ENCODE measurements around the gene STRADB. TPM values are rescaled to one million over a fixed set of nuclear protein-coding genes. Genes with fewer than 3 reads are reported as not detected.

The STRADB gene
- total RNA-seq, 1 donor from 2014 or later: 9.6 TPM

DNA sequence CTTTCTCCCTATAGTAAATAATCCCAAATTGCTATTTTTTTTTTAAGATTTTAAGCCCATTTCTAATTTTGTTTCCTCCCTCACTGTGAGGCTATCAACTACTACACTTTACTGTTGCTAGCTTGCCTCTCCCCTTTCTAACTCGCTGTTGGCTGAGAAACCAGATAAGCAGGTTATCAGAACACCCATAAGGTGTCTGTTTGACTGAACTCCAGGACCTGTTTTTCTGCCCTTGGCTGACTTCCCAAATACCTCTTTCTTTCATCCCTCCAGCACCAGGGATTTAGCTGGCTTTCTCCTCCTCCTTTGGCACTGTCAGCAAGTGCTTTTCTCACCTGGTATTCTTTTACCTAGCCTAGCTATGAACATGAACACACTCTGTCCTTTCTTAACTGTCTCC is 11.4 kb upstream of the STRADB start:
- DNase-seq (ENCODE audit: extremely low spot score in 2 of 2): no peak

GRCh38 chr2:201441409-201441808 is 10.1 kb upstream of the STRADB start:
- DNase-seq (ENCODE audit: extremely low spot score in 2 of 2): no peak
- peaks cover 16% of the 10 kb centered on the region for H3K4me1 ChIP-seq
- no peak overlapping the region for H3K4me3 ChIP-seq
- H3K9me3 ChIP-seq: no peaks in the 10 kb centered on the region
- intact Hi-C loops (cut with DNase I): no loop called here
- TF ChIP-seq, protein P1, sequence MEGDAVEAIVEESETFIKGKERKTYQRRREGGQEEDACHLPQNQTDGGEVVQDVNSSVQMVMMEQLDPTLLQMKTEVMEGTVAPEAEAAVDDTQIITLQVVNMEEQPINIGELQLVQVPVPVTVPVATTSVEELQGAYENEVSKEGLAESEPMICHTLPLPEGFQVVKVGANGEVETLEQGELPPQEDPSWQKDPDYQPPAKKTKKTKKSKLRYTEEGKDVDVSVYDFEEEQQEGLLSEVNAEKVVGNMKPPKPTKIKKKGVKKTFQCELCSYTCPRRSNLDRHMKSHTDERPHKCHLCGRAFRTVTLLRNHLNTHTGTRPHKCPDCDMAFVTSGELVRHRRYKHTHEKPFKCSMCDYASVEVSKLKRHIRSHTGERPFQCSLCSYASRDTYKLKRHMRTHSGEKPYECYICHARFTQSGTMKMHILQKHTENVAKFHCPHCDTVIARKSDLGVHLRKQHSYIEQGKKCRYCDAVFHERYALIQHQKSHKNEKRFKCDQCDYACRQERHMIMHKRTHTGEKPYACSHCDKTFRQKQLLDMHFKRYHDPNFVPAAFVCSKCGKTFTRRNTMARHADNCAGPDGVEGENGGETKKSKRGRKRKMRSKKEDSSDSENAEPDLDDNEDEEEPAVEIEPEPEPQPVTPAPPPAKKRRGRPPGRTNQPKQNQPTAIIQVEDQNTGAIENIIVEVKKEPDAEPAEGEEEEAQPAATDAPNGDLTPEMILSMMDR (IDR thresholded peaks at IDR 0.05): no peak
- TF ChIP-seq POLR2AphosphoS5 (IDR thresholded peaks at IDR 0.05; ENCODE audit: insufficient read depth in 1 of 2, low read depth in 1 of 2) (no peak), POLR2A (IDR thresholded peaks at IDR 0.05) (no peak)
- H3K36me3 ChIP-seq: no peaks in the 10 kb centered on the region
- H3K27ac ChIP-seq: no peak overlapping the region
- H3K27me3 ChIP-seq: no peaks in the 10 kb centered on the region

More for the DNA sequence above, 11.4 kb upstream of the STRADB start:
- Histone ChIP-seq H3K27me3 (no peaks in the 10 kb centered on the region), H3K4me1 (peaks cover 16% of the 10 kb centered on the region), H3K36me3 (no peaks in the 10 kb centered on the region), H3K9me3 (no peaks in the 10 kb centered on the region), H3K27ac (no peak overlapping the region), H3K4me3 (no peak overlapping the region)
- intact Hi-C loops (cut with DNase I): no loop called here
- TF ChIP-seq, protein P1 (IDR thresholded peaks at IDR 0.05): no peak
- TF ChIP-seq POLR2A (IDR thresholded peaks at IDR 0.05) (no peak), POLR2AphosphoS5 (IDR thresholded peaks at IDR 0.05; ENCODE audit: insufficient read depth in 1 of 2, low read depth in 1 of 2) (peak in 1 of 2 donors; percentile 79)

DNA sequence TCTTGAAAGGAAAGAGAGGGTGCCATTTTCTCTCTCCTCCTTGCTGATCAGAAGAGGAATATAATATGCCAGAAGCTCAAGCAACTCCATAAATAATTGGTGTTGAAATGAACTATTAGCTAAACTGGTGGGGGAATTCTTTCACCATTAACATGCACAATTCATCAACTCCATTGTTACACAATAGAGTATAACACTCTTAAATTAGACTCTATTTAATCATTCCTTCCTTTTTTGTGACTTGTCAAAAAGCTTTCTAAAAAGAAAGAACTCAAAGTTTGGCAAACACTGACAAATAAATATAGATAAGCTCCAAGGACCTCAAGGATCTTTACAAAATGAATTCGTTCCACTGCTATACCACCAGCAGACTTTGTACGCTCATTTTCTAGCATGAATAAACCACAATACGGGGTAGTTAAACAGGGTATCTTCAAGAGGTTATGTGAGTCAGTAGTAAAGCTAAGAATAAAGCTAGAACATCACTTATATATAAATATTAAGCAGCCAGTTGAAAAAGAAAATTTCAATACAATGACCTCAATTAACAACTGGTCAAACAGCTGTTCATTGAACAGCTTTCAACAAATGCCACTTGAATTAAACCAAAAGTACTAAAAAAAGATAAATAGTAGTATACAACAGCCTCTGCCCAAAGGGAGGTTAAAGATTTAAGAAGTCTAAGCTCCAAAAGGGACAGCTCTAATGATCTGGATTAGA is 6.6 kb upstream of the STRADB start:
- H3K36me3 ChIP-seq: no peaks in the 10 kb centered on the region
- no peaks in the 10 kb centered on the region for H3K27me3 ChIP-seq
- intact Hi-C loops (cut with DNase I): no loop called here
- H3K4me3 ChIP-seq: no peak overlapping the region
- TF ChIP-seq, protein P1 (IDR thresholded peaks at IDR 0.05): no peak
- no peak for TF ChIP-seq POLR2A (IDR thresholded peaks at IDR 0.05)
- TF ChIP-seq POLR2AphosphoS5 (IDR thresholded peaks at IDR 0.05; ENCODE audit: insufficient read depth in 1 of 2, low read depth in 1 of 2): no peak
- no peak for DNase-seq (ENCODE audit: extremely low spot score in 2 of 2)
- H3K4me1 ChIP-seq: peaks cover 39% of the 10 kb centered on the region
- no peaks in the 10 kb centered on the region for H3K9me3 ChIP-seq
- H3K27ac ChIP-seq: no peak overlapping the region

DNA sequence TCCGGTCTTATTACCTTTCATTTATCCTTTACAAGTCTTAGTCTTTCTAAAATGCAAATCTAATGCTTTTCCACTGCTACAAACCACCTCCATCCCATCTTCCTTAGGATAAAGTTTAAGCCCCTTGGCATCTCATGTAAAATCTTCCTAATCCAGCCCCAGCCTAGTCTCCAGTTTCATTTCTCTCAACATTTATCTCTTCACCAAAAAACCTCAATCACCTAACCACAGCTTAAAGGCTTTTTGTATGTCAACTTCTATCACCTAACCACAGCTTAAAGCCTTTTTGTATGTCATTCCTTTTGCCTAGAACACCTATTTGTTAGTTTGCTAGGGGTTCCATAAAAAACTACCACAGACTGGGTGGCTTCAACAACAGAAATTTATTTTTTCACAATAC is 4.5 kb upstream of the STRADB start:
- DNase-seq (ENCODE audit: extremely low spot score in 2 of 2): no peak
- TF ChIP-seq POLR2AphosphoS5 (IDR thresholded peaks at IDR 0.05; ENCODE audit: insufficient read depth in 1 of 2, low read depth in 1 of 2) (no peak), POLR2A (IDR thresholded peaks at IDR 0.05) (no peak)
- Histone ChIP-seq H3K4me3 (no peak overlapping the region), H3K9me3 (no peaks in the 10 kb centered on the region), H3K27ac (no peak overlapping the region), H3K36me3 (no peaks in the 10 kb centered on the region), H3K4me1 (peaks cover 32% of the 10 kb centered on the region), H3K27me3 (no peaks in the 10 kb centered on the region)
- intact Hi-C loops (cut with DNase I): no loop called here

- H3K4me1 ChIP-seq: peaks cover 32% of the 10 kb centered on the region
- no peaks in the 10 kb centered on the region for H3K36me3 ChIP-seq
- DNase-seq (ENCODE audit: extremely low spot score in 2 of 2): no peak
- H3K4me3 ChIP-seq: no peak overlapping the region
- no peaks in the 10 kb centered on the region for H3K27me3 ChIP-seq
- no peak overlapping the region for H3K27ac ChIP-seq
- intact Hi-C loops (cut with DNase I): no loop called here
- no peaks in the 10 kb centered on the region for H3K9me3 ChIP-seq
- TF ChIP-seq, protein P1 (IDR thresholded peaks at IDR 0.05): no peak
- TF ChIP-seq POLR2A (IDR thresholded peaks at IDR 0.05): no peak
- no peak for TF ChIP-seq POLR2AphosphoS5 (IDR thresholded peaks at IDR 0.05; ENCODE audit: insufficient read depth in 1 of 2, low read depth in 1 of 2)
Measured at GRCh38 chr2:201448061-201448460, 3.5 kb upstream of the STRADB start.
